ENCODE data around the gene FNDC10. TPM values are rescaled to one million over a fixed set of nuclear protein-coding genes. Genes with fewer than 3 reads are reported as not detected.

The FNDC10 gene
- total RNA-seq, 1 experiment from 2014 or later, result 15.6 TPM

DNA sequence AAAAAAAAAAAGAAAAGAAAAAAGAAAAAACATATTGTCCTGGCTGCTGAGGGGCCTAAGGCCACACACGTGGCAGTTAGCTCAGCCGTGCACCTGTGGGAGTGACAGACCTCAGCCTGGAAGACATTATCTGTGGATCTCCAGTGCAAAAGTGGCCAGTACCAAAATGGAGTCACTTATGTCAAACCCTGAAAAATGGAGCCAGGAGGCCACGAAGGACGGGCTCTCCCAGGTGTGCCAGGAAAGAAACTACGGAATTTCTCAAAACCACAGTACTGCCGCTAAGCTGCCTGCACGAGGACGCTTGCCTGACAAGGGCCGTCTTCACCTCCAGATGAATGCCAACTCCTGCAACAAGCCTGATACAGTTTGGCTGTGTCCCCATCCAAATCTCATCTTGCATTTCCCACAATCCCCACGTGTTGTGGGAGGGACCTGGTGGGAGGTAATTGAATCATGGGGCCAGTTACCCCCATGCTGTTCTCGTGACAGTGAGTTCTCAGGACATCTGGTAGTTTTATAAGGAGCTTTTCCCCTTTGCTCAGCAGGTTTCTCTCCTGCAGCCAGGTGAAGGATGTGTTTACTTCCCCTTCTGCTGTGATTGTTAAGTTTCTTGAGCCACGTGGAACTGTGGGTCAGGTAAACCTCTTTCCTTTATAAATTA, 10.0 kb upstream of the FNDC10 start:
- Mint-ChIP-seq H3K9me3 (ENCODE audit: unreplicated experiment) (no peaks in the 10 kb centered on the region), H3K36me3 (ENCODE audit: insufficient read depth, unreplicated experiment) (peaks cover 15% of the 10 kb centered on the region), H3K4me1 (ENCODE audit: low read depth, unreplicated experiment) (peaks cover 7% of the 10 kb centered on the region), H3K4me3 (ENCODE audit: unreplicated experiment) (no peak overlapping the region), H3K27me3 (ENCODE audit: insufficient read depth, unreplicated experiment) (no peaks in the 10 kb centered on the region), H3K27ac (ENCODE audit: unreplicated experiment) (no peak overlapping the region)
- DNase-seq, result no peak
- Histone ChIP-seq H3K9me3 (no peaks in the 10 kb centered on the region), H3K36me3 (ENCODE audit: control insufficient read depth, insufficient read depth, low read length) (no peaks in the 10 kb centered on the region), H3K4me3 (ENCODE audit: low read depth, low read length) (no peak overlapping the region), H3K27me3 (replicated peaks; ENCODE audit: control insufficient read depth, insufficient read depth, low read length) (no peaks in the 10 kb centered on the region), H3K4me1 (0 out of 2 replicates have a peak, but pooled peaks cover 5% of the 10 kb centered on the region)
- CTCF ChIA-PET, result no interaction called here
- intact Hi-C loops (cut with micrococcal nuclease; ENCODE audit: unreplicated experiment), result no loop called here
- POLR2A ChIA-PET, result no interaction called here
- BruUV-seq (replicated peaks), result no TSS peak
- TF ChIP-seq, protein P1, sequence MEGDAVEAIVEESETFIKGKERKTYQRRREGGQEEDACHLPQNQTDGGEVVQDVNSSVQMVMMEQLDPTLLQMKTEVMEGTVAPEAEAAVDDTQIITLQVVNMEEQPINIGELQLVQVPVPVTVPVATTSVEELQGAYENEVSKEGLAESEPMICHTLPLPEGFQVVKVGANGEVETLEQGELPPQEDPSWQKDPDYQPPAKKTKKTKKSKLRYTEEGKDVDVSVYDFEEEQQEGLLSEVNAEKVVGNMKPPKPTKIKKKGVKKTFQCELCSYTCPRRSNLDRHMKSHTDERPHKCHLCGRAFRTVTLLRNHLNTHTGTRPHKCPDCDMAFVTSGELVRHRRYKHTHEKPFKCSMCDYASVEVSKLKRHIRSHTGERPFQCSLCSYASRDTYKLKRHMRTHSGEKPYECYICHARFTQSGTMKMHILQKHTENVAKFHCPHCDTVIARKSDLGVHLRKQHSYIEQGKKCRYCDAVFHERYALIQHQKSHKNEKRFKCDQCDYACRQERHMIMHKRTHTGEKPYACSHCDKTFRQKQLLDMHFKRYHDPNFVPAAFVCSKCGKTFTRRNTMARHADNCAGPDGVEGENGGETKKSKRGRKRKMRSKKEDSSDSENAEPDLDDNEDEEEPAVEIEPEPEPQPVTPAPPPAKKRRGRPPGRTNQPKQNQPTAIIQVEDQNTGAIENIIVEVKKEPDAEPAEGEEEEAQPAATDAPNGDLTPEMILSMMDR (IDR thresholded peaks at IDR 0.05; ENCODE audit: insufficient read depth in 1 of 2, low read depth in 1 of 2, low read length in 1 of 2, severe bottlenecking in 1 of 2, unreplicated experiment in 1 of 2), result no peak

DNA sequence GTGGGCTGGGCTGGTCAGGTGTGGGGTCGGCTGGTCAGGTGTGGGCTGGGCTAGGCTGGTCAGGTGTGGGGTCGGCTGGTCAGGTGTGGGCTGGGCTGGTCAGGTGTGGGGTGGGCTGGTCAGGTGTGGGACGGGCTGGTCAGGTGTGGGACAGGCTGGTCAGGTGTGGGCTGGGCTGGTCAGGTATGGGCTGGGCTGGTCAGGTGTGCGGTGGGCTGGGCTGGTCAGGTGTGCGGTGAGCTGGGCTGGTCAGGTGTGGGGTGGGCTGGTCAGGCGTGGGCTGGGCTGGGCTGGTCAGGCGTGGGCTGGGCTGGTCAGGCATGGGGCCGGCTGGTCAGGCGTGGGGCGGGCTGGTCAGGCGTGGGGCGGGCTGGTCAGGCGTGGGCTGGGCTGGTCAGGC, 6.3 kb upstream of the FNDC10 start:
- no peak overlapping the region for H3K27ac Mint-ChIP-seq (ENCODE audit: unreplicated experiment)
- BruUV-seq (replicated peaks), result no TSS peak
- no peaks in the 10 kb centered on the region for H3K27me3 Mint-ChIP-seq (ENCODE audit: insufficient read depth, unreplicated experiment)
- TF ChIP-seq, protein P1 (IDR thresholded peaks at IDR 0.05; ENCODE audit: insufficient read depth in 1 of 2, low read depth in 1 of 2, low read length in 1 of 2, severe bottlenecking in 1 of 2, unreplicated experiment in 1 of 2), result no peak
- H3K4me3 ChIP-seq (ENCODE audit: low read depth, low read length), result no peak overlapping the region
- H3K4me1 ChIP-seq, result no peaks in the 10 kb centered on the region
- H3K36me3 Mint-ChIP-seq (ENCODE audit: insufficient read depth, unreplicated experiment), result no peaks in the 10 kb centered on the region
- CTCF ChIA-PET, result no interaction called here
- intact Hi-C loops (cut with micrococcal nuclease; ENCODE audit: unreplicated experiment), result no loop called here
- no peaks in the 10 kb centered on the region for H3K27me3 ChIP-seq (replicated peaks; ENCODE audit: control insufficient read depth, insufficient read depth, low read length)
- POLR2A ChIA-PET, result no interaction called here
- no peaks in the 10 kb centered on the region for H3K4me1 Mint-ChIP-seq (ENCODE audit: low read depth, unreplicated experiment)
- no peaks in the 10 kb centered on the region for H3K9me3 ChIP-seq
- H3K9me3 Mint-ChIP-seq (ENCODE audit: unreplicated experiment), result no peaks in the 10 kb centered on the region
- DNase-seq, result no peak
- no peak overlapping the region for H3K4me3 Mint-ChIP-seq (ENCODE audit: unreplicated experiment)
- H3K36me3 ChIP-seq (ENCODE audit: control insufficient read depth, insufficient read depth, low read length), result no peaks in the 10 kb centered on the region

DNA sequence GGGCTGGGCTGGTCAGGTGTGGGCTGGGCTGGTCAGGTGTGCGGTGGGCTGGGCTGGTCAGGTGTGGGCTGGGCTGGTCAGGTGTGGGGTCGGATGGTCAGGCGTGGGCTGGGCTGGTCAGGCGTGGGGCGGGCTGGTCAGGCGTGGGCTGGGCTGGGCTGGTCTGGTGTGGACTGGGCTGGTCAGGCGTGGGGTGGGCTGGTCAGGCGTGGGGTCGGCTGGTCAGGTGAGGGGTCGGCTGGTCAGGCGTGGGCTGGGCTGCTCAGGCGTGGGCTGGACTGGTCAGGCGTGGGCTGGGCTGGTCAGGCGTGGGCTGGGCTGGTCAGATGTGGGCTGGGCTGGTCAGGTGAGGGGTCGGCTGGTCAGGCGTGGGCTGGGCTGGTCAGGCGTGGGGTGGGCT, 5.8 kb upstream of the FNDC10 start:
- DNase-seq, result no peak
- H3K27ac Mint-ChIP-seq (ENCODE audit: unreplicated experiment), result no peak overlapping the region
- no peaks in the 10 kb centered on the region for H3K9me3 Mint-ChIP-seq (ENCODE audit: unreplicated experiment)
- no peak overlapping the region for H3K4me3 Mint-ChIP-seq (ENCODE audit: unreplicated experiment)
- no TSS peak for BruUV-seq (replicated peaks)
- Histone ChIP-seq H3K27me3 (replicated peaks; ENCODE audit: control insufficient read depth, insufficient read depth, low read length) (no peaks in the 10 kb centered on the region), H3K4me3 (ENCODE audit: low read depth, low read length) (no peak overlapping the region), H3K9me3 (no peaks in the 10 kb centered on the region), H3K4me1 (no peaks in the 10 kb centered on the region), H3K36me3 (ENCODE audit: control insufficient read depth, insufficient read depth, low read length) (no peaks in the 10 kb centered on the region)
- POLR2A ChIA-PET, result no interaction called here
- H3K4me1 Mint-ChIP-seq (ENCODE audit: low read depth, unreplicated experiment), result no peaks in the 10 kb centered on the region
- no peaks in the 10 kb centered on the region for H3K27me3 Mint-ChIP-seq (ENCODE audit: insufficient read depth, unreplicated experiment)
- CTCF ChIA-PET, result no interaction called here
- TF ChIP-seq, protein P1 (IDR thresholded peaks at IDR 0.05; ENCODE audit: insufficient read depth in 1 of 2, low read depth in 1 of 2, low read length in 1 of 2, severe bottlenecking in 1 of 2, unreplicated experiment in 1 of 2), result no peak
- intact Hi-C loops (cut with micrococcal nuclease; ENCODE audit: unreplicated experiment), result no loop called here
- H3K36me3 Mint-ChIP-seq (ENCODE audit: insufficient read depth, unreplicated experiment), result no peaks in the 10 kb centered on the region

Measured in Caco-2 (cell line).